Parathyroid adenoma (tissue), 2 donors: Measurements from ENCODE around the gene RPS6KB2.

Experiments used
- H2AFZ ChIP-seq: fragments of 300-600 bp; sonication (generic); one replicate; pipeline ENCODE4 v1.7.0; 2017; ENCODE audit warnings: antibody characterized with exemption, mild to moderate bottlenecking
- H3K27ac ChIP-seq: fragments of 300-600 bp; sonication (generic); one replicate; pipeline ENCODE4 v1.7.0; 2017
- H3K27me3 ChIP-seq: fragments of 300-600 bp; sonication (generic); one replicate; pipeline ENCODE4 v1.7.0; 2017; ENCODE audit warnings: low read length; ENCODE audit not compliant: control insufficient read depth, insufficient read depth
- H3K36me3 ChIP-seq: fragments of 300-600 bp; sonication (generic); one replicate; pipeline ENCODE4 v1.7.0; 2017; ENCODE audit warnings: low read length; ENCODE audit not compliant: control insufficient read depth, insufficient read depth
- H3K4me1 ChIP-seq: fragments of 300-600 bp; sonication (generic); one replicate; pipeline ENCODE4 v1.7.0; 2017; ENCODE audit warnings: control low read depth
- H3K4me2 ChIP-seq: fragments of 300-600 bp; sonication (generic); one replicate; pipeline ENCODE4 v1.7.0; 2017; ENCODE audit warnings: low read length
- H3K4me3 ChIP-seq: fragments of 300-600 bp; sonication (generic); one replicate; pipeline ENCODE4 v1.7.0; 2017; ENCODE audit warnings: low read depth, low read length
- H3K79me2 ChIP-seq: fragments of 300-600 bp; sonication (generic); one replicate; pipeline ENCODE4 v1.7.0; 2017; ENCODE audit warnings: control low read depth
- H3K9ac ChIP-seq: fragments of 300-600 bp; sonication (generic); one replicate; pipeline ENCODE4 v1.7.0; 2017; ENCODE audit warnings: mild to moderate bottlenecking
- H3K9me3 ChIP-seq: fragments of 300-600 bp; sonication (generic); one replicate; pipeline ENCODE4 v1.7.0; 2017; ENCODE audit warnings: low read length; ENCODE audit not compliant: control insufficient read depth
- CTCF ChIP-seq: fragments of 300-600 bp; sonication (generic); IDR thresholded peaks from one replicate; pipeline ENCODE4 v1.7.0; 2017; ENCODE audit warnings: antibody characterized with exemption, mild to moderate bottlenecking
- donor health status: primary hyperparathyroidism.

The RPS6KB2 gene

GRCh38 chr11:67428052-67429001, at the start of gene RPS6KB2:
Gene RPS6KB2 (plus strand): TSS chr11:67428494. CDS start chr11:67428546, 52 bp downstream.
- Histone ChIP-seq H3K79me2 (peaks cover 10% of the 10 kb centered on the region), H3K36me3 (no peaks in the 10 kb centered on the region)
- TF ChIP-seq CTCF: no peak

GRCh38 chr11:67378544-67378943, 49.8 kb upstream of the RPS6KB2 start:
- no peak overlapping the region for H3K9ac ChIP-seq

More at GRCh38 chr11:67428052-67429001, at the start of gene RPS6KB2:
- peak within 1 kb of the TSS; percentile 59 for H3K9ac ChIP-seq
- no peaks in the 10 kb centered on the region for H3K9me3 ChIP-seq
- H3K4me2 ChIP-seq: peak within 1 kb of the TSS; percentile 94
- H3K27me3 ChIP-seq: no peaks in the 10 kb centered on the region
- H3K4me3 ChIP-seq: peak within 1 kb of the TSS; percentile 64
- peak within 1 kb of the TSS; percentile 71 for H3K27ac ChIP-seq
- H2AFZ ChIP-seq: peak within 1 kb of the TSS; percentile 92
- no peaks in the 10 kb centered on the region for H3K4me1 ChIP-seq

GRCh38 chr11:67379061-67380058, 48.9 kb upstream of the RPS6KB2 start:
- H3K36me3 ChIP-seq: no peaks in the 10 kb centered on the region
- no peaks in the 10 kb centered on the region for H3K79me2 ChIP-seq
- no peaks in the 10 kb centered on the region for H3K9me3 ChIP-seq
- H3K27ac ChIP-seq: no peak overlapping the region
- H2AFZ ChIP-seq: no peak overlapping the region
- H3K9ac ChIP-seq: no peak overlapping the region
- H3K4me2 ChIP-seq: no peak overlapping the region
- no peak for TF ChIP-seq CTCF
- H3K4me3 ChIP-seq: no peak overlapping the region
- no peaks in the 10 kb centered on the region for H3K4me1 ChIP-seq
- H3K27me3 ChIP-seq: no peaks in the 10 kb centered on the region

More at GRCh38 chr11:67378544-67378943, 49.8 kb upstream of the RPS6KB2 start:
- H3K4me3 ChIP-seq: no peak overlapping the region
- no peak overlapping the region for H3K27ac ChIP-seq
- no peaks in the 10 kb centered on the region for H3K4me1 ChIP-seq
- H3K9me3 ChIP-seq: no peaks in the 10 kb centered on the region
- H3K79me2 ChIP-seq: no peaks in the 10 kb centered on the region
- TF ChIP-seq CTCF: no peak
- no peak overlapping the region for H2AFZ ChIP-seq
- H3K4me2 ChIP-seq: no peak overlapping the region
- no peaks in the 10 kb centered on the region for H3K27me3 ChIP-seq
- H3K36me3 ChIP-seq: no peaks in the 10 kb centered on the region

- no peak overlapping the region for H3K27ac ChIP-seq
- H3K4me2 ChIP-seq: no peak overlapping the region
- H3K4me1 ChIP-seq: no peaks in the 10 kb centered on the region
- no peak overlapping the region for H3K4me3 ChIP-seq
- H2AFZ ChIP-seq: no peak overlapping the region
- TF ChIP-seq CTCF: no peak
- H3K9ac ChIP-seq: no peak overlapping the region
- no peaks in the 10 kb centered on the region for H3K79me2 ChIP-seq
- no peaks in the 10 kb centered on the region for H3K9me3 ChIP-seq
- no peaks in the 10 kb centered on the region for H3K36me3 ChIP-seq
- no peaks in the 10 kb centered on the region for H3K27me3 ChIP-seq
These were observed 46.9 kb upstream of the RPS6KB2 start for GRCh38 chr11:67381244-67381972.
